HG02642 (cell line): ENCODE measurements around the gene GUCY1A1.
"Not testable (repeated sequence)": the region's sequence is repeated elsewhere in the genome, so short reads cannot be mapped to it uniquely, and the experiment has no call there.

Experiments
- ATAC-seq: cut with Tn5 transposase; IDR thresholded peaks from one replicate; pipeline ENCODE4 v1.9.1; 2021; ENCODE audit warnings: mild to moderate bottlenecking; ENCODE audit not compliant: unreplicated experiment, poor library complexity

The GUCY1A1 gene, protein sequence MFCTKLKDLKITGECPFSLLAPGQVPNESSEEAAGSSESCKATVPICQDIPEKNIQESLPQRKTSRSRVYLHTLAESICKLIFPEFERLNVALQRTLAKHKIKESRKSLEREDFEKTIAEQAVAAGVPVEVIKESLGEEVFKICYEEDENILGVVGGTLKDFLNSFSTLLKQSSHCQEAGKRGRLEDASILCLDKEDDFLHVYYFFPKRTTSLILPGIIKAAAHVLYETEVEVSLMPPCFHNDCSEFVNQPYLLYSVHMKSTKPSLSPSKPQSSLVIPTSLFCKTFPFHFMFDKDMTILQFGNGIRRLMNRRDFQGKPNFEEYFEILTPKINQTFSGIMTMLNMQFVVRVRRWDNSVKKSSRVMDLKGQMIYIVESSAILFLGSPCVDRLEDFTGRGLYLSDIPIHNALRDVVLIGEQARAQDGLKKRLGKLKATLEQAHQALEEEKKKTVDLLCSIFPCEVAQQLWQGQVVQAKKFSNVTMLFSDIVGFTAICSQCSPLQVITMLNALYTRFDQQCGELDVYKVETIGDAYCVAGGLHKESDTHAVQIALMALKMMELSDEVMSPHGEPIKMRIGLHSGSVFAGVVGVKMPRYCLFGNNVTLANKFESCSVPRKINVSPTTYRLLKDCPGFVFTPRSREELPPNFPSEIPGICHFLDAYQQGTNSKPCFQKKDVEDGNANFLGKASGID

DNA sequence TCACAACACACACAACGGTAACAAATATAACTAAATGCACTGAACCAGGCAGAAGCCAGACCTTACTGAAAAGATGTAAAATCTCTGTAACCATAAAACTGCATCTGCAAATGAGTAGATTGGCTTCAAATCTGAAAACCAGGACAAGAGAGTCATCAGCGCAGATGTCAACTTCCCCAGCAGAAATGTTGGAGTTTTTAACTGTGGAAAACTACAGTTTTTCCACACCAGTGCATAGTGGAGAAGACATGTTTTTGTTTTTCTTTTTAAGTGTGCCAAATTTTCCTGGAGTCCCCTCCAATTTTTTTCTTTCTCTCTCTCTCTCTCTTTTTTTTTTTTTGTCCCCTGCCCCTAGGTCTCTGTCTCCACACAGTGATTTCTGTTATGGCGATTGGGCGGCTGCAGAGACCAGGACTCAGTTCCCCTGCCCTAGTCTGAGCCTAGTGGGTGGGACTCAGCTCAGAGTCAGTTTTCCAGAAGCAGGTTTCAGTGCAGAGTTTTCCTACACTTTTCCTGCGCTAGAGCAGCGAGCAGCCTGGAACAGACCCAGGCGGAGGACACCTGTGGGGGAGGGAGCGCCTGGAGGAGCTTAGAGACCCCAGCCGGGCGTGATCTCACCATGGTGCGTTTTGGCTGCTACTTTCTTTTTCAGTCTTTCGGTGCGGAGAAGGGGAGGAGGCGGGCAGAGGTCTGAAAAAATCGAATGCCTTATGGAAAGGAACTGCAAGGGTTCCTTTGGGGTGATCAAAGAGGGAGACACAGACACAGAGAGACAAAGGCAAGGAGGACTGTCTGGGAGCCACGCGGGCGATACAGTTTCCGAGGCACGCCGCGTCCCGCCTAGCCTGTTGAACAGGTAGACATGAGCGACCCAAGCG lies at the start of gene GUCY1A1:
Gene GUCY1A1 (plus strand): TSS at position 505 of the 878 bp plus-strand sequence. CDS start 30,020 bp downstream, outside the sequence.
- ATAC-seq = peak; percentile 30

DNA sequence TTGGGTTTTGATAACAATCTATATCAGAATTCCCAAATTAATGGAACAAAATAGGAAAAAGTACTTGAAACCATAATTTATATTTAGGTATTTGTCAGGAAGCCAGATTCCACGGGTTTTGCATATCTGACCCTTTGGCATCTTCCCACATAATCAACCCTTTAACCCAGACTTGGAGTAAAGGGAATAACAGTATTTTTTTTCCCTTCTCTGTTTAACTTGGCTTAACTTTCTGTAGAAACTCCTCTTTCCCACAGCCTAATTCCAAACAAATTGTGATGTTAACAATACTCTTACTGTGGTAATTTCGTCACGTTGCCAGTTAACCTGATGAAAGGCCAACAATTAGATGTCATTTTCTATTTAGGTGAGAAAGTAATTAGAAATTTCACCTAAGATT lies 49.4 kb upstream of the GUCY1A1 start:
- no peak for ATAC-seq

DNA sequence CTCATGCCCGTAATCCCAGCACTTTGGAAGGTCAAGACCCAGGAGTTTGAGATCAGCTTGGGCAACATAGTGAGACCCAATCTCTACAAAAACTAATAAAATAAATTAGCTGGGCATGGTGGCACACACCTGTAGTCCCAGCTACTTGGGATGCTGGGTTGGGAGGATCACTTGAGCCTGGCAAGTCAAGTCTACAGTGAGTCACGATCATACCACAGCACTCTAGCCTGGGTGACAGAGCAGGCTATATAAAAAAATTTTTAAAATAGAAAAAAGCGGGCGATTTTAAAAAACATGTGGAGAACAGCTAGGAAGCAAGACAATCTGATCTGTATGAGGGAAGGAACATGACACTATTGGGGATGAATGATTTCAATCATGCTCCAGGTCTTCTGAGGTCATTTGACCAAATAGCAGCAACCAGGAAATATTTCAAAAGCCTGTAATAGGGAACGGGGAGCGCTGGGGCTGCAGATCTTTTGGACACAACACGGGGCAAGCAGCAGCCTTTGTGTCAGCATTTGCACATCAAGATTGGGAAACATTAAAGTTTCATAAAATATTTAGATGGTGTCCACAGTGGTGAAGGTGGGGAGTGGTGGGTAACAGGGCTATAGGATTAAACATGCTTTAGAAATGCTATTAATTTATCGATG lies 48.3 kb upstream of the GUCY1A1 start:
- no peak for ATAC-seq

DNA sequence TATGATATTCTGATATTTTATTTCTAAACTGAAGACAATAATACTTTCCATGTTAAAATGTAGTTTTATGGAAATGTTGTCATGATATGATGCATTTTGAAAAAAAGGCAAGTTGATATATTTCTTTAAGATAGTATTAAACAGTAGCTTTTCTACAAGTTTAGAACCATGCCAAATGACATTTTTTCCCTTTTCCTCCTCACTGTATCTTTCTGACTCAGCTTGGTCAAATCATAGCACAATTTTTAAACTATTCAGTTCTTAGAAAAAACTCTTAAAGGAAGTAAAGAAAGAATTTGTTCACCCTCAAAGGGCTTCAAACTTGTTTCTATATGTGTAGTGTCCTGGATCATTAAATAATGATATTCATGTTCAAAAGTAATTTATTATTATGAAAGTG lies 46.0 kb upstream of the GUCY1A1 start:
- ATAC-seq = no peak

DNA sequence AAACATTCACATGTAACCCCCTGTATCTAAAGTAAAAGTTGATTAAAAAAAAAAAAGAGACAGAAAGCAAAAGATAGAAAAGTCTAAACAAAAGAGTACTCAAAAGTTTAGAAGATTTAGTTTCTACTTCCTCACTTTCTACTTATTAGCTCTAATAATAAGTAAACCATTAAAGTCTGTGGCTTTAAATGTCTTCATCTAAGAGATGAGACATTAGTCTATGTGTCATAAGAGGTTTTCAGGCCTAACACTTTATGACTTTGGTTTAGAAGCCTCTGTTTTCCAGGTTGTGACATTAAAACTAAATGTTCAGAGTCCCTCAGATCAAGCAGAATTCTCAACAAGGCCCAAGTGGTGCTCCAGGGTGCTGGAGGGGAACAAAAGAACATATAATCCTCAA lies 42.2 kb upstream of the GUCY1A1 start:
- ATAC-seq = peak; percentile 90

DNA sequence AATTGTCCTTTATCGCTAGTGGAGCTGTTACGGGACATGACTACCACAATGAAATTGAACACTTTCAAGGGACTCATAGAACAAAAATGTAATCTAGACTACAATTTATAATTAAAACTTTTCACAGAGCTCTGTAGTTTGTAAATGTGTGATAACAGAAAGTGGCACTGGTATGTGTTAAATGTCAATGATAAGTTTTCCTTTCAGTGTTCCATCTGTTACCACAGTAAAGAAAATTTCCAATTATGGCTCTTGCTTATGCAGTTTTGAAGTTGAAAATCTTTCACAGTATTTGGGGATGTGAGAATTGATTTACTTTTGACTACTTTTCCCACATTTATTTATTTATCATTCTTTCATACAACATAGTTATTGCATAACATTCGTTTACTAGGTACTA lies 40.1 kb upstream of the GUCY1A1 start:
- no peak for ATAC-seq

DNA sequence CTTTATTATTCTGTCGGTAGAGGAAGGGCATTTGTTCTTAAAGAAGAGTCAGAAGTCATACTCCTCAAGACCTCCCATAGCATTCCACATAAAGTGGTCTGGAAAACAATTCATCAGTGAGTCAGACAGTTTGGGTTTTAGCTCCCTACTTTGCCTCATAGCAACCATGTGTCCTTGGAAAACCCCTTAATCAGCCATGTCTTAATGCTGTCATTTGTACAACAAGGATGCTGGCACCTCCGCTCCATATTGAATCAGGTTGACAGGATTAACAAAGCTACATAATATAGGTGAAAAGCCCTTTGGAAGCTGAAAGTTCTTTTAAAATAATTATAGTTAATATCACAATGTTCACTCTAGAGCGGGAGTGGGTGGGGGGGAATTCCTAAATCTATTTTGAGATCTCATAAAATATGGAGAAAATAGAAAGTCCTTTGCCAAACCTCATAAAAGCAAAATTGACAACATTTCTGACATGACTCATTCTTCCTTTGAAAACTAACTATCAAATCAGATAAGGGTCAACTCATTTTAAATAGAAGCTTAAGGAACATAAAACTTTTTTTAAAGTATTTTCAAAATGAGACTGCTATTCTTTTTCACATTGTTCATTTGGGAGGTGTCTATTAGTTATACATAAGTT lies 37.3 kb upstream of the GUCY1A1 start:
- no peak for ATAC-seq

DNA sequence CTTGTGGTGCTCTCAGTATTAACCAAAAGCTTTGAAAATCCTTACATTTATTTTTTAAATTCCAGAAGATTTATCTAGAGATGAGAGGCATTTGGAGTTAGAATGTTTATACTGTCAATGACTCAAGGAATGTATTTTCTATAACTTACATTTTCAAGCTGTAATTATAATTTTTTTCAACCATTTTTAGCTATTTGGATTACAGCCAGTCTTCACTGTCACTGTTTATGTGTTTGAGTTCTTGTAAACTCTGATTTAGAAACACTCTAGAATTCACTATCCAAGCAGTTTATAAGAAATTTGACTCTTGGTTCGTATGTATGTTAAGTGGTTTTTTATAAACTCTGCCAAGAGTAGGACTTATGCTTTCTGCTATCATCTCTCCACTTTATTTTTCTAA lies 36.7 kb upstream of the GUCY1A1 start:
- no peak for ATAC-seq

DNA sequence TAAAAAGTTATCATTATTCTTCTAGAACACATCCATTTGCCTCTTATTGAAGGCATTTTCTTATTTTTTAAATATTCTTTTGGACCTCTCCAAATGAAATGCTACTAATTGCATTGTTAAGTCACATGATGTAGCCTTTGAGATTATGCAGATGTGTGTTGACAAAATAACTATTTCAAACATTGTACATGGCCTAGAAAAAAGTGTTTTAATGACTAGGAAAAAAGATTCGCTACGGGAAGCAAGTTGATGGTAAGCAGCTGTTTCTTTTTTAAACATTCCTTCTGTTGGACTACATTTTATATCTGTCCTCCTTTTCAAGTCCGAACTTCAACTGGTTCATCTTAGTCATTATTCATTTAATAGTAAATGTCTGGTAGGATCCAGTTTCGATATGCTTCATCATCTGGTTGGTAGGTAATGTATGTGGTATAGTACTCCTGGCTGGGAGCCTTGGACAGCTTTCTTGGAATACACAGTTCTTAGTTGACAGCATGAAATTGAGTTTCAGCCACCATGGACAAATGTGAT lies 34.3 kb upstream of the GUCY1A1 start:
- no peak for ATAC-seq

DNA sequence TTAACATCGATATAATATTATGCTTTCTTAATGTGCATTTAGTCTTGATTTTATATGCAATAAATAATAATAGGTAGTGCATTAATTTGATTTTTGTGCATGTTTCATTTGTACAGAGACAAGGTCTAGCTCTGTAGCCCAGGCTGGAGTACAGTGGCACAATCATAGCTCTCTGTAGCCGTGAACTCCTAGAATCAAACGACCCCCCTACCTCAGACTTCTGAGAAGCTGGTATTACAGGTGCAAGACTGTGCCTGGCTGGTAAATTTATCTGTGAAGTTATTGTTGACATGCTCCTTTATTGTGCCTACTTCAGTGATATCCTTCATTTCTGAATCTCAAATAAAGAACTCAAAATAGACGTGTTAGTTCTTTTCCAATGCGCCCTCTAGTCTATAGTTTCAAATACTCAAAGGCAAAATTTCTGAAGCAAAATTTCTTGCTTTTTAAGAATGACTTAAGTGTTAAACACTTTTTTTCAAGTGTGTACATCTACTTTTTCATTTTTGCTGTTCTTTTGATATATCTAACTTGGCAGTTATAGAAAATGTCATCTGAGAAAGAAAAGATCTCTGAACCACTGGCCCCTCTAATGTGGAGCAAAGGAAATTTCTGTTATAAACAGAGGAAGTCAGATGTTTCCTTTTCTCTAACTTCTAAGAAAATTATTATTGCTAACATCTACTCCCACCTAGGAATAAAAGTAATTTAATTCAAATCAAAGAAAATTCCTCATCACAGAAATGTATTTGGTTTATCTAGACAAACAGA lies 28.3 kb upstream of the GUCY1A1 start:
- no peak for ATAC-seq

DNA sequence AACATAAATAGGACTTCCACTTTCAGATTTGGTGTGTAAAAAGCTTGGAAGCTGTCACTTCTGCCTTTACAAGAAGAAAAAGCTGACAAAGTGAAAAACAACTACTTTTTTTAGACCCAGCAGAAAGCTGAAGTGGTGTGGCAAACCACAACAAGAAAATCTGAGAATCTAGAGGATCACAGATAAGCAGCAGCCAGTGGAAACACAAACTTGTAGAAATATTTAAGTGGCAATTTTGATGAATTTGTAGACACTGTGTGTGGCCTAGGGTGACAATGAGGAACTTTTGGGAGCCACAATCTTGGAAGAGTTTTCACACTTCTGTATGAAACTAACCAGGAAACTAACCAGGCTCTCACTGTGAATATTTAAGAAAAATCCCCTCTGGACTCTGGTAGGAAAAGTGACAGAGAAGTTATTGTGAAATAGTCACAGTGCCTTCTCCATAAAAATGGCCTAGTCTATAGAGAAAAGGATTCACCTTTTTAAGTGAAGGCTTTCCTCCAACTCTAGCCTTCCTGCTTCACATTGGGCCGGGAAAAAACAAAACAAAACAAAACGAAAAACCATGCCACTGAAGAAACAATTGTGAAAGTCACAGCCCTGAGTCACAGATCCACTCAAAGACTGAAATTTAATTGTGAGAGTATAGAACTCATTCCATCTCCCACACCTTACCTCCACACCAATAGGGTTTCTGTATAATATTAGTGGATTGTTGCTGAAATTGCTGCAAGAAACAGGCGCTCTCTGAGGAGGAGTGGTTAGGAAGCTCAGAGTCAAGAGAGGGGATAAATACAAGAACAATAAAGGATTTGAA lies 26.7 kb upstream of the GUCY1A1 start:
- peak; percentile 80 for ATAC-seq

DNA sequence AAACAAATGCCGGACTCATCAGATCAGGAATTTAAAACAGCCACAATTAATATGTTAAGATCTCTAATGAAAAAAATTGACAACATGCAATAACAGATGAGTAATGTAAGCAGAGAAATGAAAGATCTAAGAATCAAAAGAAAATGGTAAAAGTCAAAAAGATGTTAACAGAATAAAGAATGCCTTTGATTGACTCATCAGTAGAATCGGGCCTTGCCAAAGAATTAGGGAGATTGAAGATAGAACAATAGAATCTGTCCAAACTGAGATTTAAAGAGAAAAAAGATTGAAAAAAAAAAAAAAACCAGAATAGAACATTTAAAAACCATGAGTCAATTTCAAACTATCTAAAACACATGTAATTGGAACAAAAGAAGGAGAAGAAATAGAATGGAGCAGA lies 25.9 kb upstream of the GUCY1A1 start:
- ATAC-seq = no peak

DNA sequence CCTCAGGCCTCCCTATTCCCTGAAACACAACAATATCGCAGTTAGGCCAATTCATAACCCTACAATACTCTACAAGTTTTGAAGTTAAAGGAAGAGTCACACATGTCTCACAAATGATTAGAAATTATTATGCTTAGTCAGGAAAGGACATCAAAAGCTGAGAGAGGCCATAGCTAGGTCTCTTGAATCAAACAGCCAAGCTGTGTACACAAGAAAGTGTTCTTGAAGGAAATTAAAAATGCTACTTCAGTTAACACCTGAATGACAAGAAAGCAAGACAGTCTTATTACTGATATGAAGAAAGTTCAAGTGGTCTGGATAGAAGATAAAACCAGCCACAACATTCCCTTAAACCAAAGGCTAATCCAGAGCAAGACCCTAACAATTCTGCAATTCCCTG lies 23.6 kb upstream of the GUCY1A1 start:
- no peak for ATAC-seq

DNA sequence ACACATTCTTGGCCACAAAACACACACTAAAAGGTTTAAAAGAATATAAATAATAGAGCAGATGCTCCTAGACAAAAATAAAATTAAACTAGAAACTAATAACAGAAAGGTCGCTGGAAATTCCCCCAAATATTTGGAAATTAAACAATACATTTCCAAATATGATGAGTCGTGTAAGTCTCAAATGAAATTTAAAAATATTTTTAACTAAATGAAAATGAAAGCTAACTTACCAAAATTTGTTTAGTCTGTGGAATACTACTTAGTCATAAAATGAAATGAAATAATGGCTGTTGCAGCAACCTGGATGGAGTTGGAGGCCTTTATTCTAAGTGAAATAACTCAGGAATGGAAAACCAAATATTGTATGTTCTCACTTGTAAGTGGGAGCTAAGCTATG lies 20.6 kb upstream of the GUCY1A1 start:
- ATAC-seq = no peak

DNA sequence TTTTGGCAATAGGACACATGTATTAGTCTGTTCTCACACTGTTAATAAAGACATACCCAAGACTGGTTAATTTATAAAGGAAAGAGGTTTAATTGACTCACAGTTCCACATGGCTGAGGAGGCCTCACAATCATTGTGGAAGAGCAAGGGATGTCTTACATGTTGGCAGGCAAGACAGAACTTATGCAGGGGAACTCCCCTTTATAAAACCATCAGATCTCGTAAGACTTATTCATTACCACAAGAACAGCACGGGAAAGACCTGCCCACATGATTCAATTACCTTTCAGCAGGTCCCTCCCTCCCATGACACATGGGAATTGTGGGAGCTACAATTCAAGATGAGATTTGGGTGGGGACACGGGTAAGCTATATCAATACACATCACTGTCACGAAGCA lies 15.9 kb upstream of the GUCY1A1 start:
- ATAC-seq = not testable (repeated sequence)

DNA sequence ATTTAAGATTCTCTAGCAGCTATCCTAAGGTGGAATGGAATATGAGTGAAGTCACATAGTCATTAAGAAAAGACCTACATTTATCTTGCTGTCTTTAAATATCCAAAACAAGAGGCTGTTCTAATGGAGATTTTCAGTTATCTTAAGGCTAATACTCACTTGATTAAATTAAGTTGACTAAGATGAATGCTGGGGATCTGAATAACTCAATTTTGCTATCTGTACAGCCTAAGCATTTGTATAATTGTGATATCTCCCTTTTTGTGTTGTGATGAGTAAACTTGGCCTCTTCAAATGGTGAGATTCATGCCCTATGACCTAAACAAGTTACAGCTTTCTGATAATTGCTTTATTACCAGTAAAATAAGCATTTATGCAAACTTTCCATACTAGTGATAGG lies 13.6 kb upstream of the GUCY1A1 start:
- ATAC-seq = no peak

DNA sequence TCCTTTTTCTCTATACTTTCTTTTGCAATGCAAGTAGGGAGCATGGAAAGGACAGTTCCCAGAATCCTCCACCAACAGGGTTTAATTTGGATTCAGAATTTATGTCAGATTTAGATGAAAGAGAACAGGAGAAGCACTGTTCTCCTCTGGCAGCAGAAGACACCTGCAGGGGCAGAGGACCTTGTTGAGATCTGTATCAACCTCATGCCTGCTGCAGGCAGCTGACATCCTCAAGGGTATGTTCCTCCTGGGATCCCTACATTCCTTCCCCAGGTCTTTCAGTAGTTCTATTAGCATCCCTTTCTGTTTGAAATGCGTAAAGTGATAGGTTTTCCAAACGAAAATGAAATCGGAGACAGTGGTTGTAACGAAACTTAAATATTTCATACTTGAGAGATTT lies 10.6 kb upstream of the GUCY1A1 start:
- no peak for ATAC-seq

DNA sequence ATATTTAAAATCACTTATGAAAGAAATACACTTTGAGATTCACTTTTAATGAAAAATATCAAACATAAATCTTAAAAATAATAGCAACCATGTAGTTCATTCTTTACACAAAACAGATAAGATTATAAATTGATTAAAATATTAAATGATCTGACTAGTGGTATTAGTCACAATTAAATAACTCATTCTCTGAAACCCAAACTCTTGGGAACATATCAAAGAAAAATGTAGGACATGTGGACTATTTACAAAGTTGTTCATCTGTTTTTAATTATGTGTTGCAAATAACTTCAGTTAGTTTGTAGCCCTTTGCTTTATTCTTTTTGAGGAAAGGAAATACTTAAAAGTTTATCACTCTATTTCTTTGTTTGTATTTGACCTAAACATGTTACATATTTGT lies 9.5 kb upstream of the GUCY1A1 start:
- ATAC-seq = no peak
